NCI-H345 treated with DMSO at 0.1 percent for 48 hours (cell line): ENCODE measurements around the gene RNU1-3.
"Not testable (repeated sequence)": the region's sequence is repeated elsewhere in the genome, so short reads cannot be mapped to it uniquely, and the experiment has no call there.

ENCODE experiments used
- DNase-seq: peaks from one replicate; lab custom pipeline; 2025; ENCODE audit not compliant: unreplicated experiment; lab: John Stamatoyannopoulos, UW

RNU1-3 gene

DNA sequence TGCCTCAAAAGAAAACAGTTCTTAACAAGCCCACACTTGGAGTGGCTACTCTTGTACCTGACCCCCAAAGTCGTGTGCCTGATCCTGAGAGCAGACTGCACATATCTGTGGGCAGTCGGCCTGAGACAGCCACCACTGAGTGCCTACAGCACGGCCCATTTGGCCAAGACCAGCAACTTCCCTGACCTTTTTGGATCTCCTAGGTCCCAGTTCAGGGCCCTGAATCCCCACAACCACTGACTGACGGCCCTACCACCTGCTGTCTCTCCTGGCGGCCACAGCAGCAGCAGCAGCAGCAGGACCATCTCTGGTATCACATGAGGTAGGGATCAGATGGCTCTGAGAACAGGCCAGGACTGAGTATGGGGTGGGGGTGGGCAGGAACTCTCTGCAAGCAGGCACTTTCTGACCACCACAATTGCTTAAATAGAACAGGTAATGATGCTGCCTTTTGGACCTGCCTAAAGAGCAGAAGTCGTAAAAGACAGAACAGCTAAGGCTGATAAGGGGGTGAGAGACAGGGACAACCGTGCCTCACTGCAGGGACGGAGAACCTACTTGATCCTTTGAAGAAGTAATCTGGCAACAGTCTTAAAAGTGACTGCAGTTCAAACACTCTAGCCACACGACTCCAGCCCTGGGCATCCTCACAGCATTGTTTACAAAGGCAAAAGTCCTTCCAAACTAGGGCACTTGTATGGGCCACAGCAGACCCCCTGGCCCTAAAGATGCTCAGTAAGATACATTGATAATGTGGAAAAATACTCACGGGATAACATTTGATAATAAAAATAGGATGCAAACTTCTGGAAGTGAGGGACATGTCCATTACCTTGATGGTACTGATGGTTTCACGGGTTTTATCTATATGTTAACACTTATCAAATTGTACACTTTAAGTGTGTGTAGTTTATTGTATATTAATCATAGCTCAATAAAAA is 27.4 kb downstream of the RNU1-3 start:
- DNase-seq = not testable (repeated sequence)

DNA sequence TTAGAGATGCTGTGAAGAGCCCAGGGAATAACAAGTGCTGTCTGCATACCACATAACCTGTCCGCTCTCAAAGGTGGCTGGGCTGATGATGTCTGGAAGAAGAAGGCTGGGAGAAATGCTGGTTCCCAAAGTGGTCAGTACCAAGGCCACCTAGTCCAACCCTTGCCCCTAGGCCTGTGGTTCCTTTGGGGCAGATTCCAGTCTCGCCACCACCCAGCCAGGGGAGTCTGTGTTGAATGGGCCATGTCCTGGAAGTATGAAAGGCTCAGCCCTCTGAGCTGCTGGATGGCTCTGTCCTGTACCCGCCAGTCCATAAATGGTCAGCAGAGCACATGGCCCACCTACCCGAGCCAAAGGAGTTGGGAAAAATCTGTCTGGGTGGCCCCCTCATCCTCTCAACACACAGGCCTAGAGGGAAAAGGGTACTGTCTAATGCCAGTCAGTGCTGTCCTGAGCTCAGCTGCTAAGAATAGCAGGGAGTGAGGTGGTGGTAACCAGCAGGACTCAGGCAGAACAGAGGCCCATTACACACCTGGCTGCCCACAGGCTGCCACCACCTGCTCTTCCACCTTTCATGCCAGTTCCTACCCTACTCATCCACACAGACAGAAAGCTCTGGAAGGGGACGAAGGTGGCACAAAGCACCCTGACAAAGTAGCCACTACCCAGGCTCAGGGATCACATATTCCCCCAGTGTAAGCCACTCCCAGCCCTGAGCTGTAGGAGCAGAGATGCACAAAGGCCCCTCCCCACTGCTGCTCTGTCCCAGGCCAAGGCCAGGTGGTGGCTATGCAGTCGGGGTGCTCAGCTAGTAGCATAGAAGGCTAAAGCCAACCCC is 28.6 kb downstream of the RNU1-3 start:
- DNase-seq = not testable (repeated sequence)

DNA sequence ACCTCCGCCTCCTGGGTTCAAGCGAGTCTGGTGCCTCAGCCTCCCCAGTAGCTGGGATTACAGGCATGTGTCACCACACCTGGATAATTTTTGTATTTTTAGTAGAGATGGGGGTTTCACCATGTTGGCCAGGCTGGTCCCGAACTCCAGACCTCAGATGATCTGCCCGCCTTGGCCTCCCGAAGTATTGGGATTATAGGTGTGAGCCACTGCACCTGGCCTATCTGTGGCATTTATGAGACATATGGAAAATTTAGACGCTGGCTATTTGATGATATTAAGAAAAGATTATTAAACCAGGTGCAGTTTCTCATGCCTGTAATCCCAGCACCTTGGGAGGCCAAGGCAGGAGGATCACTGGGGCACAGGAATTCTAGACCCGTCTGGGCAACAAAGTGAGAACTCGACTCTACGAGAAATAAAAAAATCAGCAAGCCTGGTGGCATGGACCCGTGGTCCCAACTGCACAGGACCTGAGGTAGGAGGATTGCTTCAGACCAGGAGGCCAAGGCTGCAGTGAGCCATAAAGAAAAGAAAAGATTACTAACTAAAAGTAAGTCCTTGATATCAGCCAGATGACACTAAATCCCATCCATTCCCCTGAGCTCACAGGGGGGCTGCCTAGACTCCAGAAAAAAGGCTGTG is 30.1 kb downstream of the RNU1-3 start:
- DNase-seq = not testable (repeated sequence)

DNA sequence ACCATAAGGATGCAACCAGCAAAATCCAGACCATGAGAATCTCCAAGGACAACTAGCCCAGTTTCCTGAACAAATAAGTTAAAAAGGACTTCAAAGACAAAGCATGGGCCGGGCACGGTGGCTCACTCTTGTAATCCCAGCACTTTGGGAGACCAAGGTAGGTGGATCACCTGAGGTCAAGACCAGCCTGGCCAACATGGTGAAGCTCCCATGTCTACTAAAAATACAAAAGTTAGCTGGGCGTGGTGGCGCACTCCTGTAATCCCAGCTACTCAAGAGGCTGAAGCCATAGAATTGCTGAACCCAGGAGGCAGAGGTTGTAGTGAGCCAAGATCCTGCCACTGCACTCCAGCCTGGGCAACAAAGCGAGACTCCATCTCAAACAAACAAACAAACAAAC is 30.8 kb downstream of the RNU1-3 start:
- DNase-seq = not testable (repeated sequence)

DNA sequence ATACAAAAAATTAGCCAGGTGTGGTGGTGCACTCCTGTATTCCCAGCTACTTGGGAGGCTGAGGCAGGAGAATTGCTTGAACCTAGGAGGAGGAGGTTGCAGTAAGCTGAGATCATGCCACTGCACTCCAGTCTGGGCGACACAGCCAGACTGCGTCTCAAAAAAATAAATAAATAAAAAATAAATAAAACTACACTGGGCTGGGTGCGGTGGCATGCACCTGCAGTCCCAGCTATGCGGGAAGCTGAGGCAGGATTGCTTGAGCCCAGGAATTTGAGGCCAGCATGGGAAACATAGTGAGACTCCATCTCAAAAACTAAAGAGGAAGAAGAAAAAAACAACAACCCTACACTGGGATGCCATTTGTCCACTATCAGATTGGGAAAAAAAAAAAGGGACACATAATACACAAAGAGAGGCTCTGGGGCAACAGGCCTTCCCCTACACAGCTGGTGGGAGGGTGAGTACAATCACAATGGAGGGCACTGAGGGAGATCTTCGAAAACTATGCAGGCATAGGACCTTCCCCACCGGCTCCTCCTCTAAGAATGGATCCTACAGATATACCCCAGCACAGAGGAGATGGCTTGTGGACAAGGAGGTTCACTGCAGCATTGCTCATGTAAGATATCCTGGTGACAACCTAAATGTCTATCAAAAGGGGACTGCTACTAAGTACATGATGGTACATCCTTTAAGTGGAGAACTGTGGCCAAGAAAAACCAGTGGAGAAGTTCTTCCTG is 33.0 kb downstream of the RNU1-3 start:
- not testable (repeated sequence) for DNase-seq

DNA sequence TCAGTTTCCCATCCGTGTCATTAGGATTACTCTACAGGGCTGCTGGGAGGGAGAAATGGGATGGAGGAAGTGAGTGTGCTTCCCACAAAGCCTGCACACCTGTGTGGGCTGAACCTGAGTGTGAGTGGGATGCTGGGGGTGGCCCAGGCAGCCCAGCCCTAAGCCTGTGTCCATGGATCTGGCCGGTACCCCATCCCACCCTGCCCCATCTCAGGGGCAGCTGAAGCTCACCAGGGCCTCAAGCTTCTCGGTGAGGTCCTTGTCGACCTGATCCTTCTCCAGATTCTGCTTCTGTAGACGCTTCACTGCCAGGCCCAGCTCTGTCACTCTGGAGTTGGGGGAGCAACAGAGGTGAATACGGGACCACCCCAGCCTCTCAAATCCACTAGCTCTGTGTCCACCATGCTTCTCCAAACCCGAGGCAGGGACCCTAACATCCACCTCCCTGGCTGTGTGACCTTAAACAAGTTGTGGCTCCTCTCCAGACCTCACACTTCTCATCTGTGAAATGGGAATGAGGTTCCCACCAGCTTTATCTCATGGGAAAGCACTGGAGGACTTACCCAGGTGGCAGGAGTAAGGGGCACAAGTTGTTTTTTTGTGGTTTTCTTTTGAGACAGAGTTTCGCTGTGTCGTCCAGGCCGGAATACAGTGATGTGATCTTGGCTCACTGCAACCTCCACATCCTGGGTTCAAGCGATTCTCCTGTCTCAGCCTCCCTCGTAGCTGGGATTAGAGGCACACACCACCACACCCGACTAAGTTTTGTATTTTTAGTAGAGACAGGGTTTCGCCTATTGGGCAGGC is 34.5 kb downstream of the RNU1-3 start:
- not testable (repeated sequence) for DNase-seq

DNA sequence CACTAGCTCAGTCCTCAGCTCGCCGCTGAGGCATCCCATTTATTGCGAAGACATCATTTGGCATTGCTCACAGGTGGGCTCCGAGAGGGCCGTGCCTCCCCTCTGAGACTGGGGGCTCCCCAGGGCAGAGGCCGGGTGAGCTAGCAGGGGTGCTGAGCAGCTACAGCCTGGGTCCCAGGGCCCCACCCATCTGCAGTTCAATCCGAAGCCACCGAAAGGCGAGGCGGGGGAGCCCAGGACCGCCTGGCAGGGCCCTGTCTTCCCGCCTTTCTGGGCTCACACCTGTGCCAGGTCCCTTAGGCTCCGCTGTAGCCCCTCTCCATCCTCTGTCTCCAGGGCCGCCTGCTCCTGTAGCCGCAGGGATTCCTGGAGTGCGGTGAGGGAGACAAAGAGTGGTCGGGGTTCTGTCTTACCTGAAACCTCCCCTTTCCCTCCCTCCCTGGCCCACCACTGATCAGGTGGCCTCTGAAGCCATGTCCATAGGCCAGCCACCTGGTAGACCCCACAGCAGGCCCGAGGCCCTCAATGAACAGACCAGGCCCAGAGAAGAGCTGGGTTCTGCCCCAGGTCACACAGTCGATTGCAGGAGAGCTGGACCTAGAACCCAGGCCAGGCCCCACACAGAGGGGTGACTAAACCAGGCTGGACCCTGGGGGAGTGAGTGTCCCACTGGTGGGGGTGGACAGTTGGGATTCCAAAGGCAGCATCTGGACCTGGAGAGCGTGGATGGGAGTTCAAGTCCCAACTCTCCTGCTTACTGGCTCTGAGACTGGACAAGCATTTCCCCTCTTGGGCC is 35.3 kb downstream of the RNU1-3 start:
- no peak for DNase-seq

DNA sequence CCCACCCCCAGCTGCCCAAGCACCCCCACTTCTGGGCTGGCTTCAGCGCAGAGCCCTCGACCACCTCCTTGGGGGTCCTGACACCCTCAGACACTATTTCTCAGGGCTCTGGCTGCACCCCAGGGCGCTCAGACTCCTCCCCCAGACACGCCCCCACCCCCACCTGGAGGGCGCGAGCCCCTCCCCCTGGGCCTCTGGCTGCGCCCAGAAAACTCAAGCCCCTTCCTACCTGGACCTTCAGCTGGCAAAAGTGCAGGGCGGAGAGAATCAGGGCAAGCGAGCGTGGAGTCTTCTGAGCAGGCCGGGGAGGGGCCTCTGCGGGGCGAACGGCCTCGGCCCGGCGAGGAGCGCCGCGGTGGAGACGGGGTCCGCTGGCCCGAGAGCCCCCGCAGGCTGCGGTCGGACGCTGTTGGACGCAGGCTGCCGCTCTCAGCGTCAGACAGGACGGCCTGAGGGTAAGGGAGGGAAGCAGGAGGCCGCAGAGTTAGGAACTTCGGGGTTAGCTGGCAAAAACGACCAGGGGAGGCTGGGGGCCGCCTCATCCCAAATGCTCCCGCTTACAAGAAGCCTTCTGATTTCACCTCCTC is 36.0 kb downstream of the RNU1-3 start:
- no peak for DNase-seq

DNA sequence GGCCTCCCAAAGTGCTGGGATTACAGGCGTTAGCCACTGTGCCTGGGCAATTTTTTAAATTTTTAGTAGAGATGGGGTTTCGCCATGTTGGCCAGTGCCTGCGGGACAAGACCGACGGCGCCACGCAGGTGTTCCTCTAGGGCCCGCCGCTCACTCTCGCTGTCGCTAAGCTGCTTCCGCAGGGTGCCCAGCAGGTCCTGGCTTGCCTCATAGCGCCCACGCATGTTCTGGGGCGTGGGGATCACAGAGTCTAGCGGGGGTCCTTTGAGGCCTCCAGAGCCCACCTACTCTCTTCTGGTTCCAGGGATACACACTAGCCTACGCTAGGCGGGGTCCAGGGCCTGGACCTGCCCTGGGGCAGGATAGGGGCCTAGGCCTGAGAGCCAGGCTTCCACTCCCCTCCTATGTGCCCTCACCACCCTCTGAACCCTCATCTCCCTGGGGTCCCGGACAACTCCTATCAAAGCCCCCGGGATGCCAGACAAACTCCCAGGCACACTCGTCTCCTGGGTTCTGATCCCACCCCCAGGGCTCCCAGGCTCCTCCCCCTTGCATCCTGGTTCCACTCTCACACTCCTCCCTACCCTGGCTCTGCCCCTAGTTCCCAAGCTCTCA is 36.7 kb downstream of the RNU1-3 start:
- not testable (repeated sequence) for DNase-seq

DNA sequence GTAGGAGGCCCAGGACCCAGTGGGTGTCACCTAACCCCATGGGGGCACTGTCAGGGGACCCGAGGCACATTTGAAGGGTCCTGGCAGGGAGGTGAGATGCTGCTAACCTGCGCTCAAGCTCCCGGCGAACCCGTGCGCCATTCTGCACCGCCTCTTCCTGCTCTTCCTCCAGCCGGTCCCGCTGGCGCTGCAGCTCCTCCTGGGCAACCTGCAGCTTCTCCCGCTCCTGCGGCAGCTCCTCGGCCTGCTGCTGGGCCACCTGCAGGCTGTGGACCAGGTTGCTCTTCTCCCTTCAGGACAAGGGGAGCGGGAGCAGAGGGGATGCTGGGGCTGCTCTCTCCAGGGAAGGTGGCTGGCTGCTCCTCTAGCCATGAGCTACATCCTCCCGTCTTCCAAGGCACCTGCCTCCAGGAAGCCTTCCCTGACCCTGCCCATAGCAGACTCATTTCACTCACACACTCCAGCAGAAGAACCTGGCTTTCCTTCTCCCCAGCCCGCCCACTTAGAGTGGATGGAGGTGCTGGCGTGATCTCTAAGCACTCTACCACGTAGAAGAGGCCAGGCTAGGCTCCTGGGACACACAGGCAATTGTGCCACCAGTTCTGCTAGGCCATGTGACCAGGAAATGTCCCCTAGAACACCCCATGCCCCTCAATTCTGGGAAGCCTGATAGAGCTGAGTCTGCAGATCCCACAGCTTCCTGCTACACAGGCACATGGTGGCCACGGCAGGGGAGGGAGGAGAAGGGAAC is 38.2 kb downstream of the RNU1-3 start:
- DNase-seq = no peak

DNA sequence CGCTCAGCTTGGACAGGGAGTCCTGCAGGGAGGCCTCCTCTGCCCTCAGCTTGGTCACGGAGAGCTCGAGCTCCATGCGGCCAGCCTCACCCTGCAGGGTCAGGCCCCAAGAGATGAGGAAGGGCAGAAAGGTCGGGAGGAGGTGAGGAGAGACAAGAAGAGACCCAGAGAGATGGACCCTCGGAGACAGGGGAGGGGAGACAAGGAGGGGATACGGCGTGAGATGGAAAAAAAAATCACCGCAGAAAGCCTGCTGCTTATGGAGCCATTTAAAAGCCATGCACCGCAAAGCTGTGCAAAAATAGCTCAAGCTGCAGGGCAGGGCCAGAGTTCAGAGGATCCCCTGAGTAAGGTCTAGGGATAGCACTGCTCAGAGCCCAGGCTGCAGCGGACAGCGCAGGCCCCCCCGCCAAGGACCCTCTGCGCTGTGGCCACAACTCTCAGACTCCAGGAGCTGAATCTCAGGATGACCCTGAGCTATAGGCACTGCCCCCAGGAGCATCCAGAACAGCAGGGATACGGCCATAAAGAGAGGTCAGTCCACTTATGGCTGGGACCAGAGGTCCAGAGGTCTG is 40.3 kb downstream of the RNU1-3 start:
- DNase-seq = not testable (repeated sequence)

DNA sequence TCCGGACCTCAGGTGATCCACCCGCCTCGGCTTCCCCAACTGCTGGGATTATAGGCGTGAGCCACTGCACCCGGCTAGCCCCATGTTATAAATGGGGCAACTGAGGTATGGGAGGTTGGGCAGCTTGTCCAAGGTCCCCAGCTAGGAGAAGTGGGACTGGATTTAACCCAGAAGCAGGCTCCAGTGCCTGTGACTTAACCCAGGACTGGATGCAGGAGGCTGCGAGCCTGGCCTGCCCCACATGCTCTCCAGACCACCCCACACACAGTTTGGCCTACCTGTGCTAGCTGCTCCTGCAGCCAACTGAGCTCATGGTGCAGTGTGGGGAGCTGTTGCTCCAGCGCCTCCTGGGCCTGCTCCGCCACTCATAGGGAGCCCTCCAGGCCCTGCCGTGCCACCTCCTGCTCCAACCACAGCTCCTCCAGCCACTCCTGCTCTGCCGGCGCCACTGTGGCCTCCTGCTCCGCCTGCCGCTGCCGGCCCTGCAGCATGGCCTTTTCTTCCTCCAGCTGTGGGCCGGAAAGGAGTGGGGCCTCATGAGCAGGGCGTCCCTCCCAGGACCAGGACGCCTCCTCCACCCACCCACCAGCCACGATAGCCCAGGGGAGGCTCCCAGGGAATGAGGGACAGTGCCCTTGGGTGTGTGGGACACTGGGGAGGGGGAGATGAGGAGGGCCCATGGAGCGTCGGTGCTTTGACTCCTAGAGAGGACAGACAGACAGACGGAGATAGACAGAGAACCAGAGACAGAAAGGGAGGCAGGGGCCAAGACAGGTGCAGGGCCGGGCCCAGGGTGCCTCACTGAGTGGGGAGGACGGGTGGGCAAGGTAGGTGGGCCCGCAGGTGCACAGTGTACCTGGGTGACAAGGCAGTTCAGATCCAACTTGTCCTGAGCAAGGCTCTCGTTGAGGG is 41.0 kb downstream of the RNU1-3 start:
- DNase-seq = no peak

DNA sequence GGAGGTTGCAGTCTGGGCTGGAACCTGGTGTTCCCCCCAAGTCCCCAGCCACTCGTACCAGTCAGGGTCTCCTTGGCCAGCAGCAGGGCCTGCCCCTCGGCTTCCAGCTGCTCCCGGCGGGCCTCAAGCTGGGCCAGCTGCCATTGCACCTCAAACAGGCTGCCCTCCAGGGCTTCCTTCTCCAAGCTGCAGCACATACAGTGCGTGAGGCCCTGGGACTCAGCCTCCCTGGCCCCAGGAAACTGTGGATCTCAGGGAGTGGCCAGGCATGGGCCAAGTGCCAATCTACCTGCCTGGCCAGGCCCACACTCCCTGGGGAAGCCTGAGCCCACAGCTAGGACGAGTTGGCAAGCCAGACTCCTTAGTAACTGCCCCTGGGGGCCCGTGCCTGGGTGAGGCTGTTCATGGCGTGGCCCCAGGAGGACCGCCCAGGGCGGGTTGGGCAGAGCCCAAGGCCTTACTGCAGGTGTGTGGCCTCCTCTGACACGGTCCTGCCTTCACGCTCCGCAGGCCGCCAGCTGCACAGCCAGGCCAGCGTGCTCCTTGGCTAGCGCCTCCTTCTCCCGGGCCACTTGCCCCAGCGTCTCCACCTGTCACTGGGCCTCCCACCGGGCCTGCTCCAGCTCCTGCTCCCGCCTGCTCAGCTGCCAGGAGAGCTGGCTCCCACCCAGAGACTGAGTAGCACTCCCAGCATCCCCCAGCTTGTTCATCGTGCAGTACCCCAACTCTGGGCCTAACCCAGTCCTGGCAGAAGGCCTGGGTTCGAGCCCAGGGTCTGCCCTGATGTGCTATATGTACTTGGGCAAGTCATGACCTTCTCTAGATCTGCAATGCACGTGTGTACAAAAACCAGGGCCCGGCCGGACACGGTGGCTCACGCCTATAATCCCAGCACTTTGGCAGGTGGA is 42.7 kb downstream of the RNU1-3 start:
- DNase-seq = peak; percentile 69

DNA sequence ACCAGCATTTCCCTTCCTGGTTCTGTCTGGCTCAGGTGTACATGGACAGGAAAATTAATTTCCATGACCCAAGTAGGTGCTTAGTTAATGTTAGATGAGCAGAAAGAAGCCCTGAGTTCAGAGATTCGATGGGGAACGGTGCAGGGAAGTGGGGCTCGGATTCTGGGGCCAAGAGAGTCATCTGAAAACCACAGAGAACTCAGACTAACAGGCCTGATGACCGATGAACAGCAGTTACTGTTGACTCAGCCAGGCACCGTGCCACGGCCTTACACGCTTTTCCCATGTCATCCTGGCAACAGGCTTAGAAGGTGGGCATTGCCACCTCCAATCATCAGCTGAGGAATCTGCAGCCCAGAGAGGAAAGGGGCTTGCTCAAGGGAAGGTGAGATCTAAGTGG is 43.4 kb downstream of the RNU1-3 start:
- not testable (repeated sequence) for DNase-seq

DNA sequence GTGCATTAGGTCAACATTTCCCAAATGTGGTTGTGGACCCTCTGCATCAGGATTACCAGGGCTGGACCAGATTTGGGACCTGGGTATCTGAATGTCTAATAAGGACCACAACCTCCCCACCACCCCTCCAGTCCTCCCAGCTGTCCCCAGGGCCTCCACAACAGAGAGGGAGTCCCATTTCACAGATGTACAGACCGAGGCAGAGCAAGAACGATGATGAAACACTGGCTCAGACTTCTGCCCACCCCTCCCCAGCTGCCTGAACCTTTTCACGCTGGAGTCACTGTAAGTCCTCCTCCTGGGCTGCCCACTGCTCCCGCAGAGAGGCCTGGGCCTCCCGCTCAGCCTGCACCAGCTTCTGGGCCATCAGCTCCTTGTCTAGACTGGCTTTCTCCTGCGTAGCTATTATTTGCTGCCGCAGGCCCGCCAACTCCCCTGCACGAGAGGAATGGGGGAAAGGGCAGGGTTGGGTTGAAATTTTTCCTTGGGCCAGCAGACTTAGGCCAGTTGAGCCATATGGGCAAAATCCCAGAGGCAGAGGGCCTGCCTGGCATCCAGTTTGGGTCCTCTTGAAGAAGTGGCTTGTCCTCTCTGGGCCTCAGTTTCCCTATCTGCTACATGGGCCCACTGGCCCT is 45.0 kb downstream of the RNU1-3 start:
- not testable (repeated sequence) for DNase-seq
